Fibroblast of pulmonary artery (primary cell): Measurements from ENCODE around the gene CARD11.
"Not testable (repeated sequence)": the region's sequence is repeated elsewhere in the genome, so short reads cannot be mapped to it uniquely, and the experiment has no call there.

Experiments used
- DNase-seq: peaks from one replicate; pipeline ENCODE4 v3.0.0-alpha.2; 2010; ENCODE audit warnings: low read depth
- H3K4me3 ChIP-seq: replicated peaks from 2 replicates; pipeline ENCODE4 v1.5.1; 2011; ENCODE audit warnings: low read depth, mild to moderate bottlenecking, control low read depth, low read length, moderate library complexity
- TF ChIP-seq, protein P1 (sequence below): IDR thresholded peaks from 2 replicates; pipeline ENCODE4 v1.5.1; 2011; ENCODE audit warnings: mild to moderate bottlenecking, control low read depth, low read length, inconsistent platforms; ENCODE audit errors: missing control alignments

The CARD11 gene

DNA sequence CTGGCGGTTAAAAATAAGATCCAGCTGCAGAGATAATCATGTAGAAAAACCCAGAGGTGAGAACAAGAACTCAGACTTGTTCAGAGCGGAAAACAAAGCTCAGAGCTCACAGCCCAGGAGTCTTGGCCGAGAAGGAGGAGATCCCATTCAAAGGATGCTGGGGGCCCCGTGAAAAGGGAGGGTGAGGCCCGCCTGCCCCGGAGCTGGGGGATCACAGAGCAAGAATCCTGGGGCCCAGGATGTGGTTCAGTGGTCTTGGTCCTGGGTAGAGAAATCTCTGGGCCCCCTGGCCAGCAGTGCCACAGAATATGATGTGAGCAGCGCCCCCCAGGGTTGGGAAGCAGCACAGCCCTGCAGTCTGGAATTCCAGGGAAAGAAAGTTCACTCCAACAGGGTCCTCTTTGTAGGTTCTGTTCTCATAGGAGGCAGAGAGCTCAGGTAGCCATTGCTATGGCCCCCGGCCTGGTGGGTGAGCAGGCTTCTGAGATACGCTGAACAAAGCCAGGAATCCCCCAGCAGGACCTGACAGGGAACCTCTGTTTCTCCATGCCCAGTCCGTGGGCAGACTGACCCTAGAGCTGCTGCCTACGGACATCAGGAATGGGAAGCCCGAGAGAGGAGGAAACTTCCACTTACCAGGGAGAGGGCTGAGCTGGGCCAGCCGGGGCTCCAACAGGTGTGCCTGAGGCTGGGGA is 121.9 kb downstream of the CARD11 start:
- DNase-seq: no peak
- no peak overlapping the region for H3K4me3 ChIP-seq
- TF ChIP-seq, protein P1, sequence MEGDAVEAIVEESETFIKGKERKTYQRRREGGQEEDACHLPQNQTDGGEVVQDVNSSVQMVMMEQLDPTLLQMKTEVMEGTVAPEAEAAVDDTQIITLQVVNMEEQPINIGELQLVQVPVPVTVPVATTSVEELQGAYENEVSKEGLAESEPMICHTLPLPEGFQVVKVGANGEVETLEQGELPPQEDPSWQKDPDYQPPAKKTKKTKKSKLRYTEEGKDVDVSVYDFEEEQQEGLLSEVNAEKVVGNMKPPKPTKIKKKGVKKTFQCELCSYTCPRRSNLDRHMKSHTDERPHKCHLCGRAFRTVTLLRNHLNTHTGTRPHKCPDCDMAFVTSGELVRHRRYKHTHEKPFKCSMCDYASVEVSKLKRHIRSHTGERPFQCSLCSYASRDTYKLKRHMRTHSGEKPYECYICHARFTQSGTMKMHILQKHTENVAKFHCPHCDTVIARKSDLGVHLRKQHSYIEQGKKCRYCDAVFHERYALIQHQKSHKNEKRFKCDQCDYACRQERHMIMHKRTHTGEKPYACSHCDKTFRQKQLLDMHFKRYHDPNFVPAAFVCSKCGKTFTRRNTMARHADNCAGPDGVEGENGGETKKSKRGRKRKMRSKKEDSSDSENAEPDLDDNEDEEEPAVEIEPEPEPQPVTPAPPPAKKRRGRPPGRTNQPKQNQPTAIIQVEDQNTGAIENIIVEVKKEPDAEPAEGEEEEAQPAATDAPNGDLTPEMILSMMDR: peak; percentile 39

DNA sequence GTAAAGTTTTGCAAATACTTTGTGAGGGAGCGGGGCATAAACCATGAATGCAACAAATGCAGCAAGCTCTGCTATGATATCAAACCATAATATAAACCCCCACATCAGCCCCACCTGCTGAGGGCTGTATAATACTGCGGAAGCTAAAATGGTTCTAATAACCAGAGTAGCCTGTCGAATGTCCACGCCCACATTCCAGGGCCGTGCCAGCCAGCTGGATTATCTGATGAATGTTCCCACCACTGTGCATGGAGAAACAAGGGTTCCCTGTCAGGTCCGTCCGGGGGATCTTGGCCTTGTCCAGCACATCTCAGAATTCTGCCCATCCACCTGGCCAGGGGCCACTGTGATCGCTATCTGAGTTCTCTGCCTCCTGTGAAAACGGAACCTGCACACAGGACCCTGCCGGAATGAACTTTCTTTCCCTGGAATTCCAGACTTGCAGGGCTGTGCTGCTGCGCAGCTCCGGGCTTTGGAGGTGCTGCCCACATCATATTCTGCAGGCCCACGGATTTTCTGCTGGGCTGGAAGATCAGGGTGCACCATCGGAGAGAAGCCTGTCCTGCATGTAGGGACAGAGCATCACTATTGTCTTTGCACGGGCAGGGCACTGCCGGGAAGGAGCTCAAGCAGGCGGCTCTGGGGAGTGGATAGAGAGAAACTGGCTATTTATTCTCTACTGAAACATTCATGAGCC is 122.6 kb downstream of the CARD11 start:
- H3K4me3 ChIP-seq: no peak overlapping the region
- DNase-seq: no peak
- TF ChIP-seq, protein P1: no peak

DNA sequence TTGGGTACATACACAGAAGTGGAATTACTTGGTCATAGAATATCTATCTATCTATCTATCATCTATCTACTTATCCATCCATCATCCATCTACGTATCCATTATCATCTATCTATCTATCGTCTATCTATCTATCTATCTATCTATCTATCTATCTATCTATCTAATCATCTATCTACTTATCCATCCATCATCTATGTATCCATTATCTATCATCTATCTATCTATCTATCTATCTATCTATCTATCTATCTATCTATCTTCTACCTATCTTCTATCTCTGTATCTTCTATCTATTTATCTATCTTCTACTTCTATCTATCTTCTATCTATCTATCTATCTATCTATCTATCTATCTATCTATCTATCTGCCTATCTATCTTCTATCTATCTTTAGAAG is 123.2 kb downstream of the CARD11 start:
- H3K4me3 ChIP-seq, DNase-seq: not testable (repeated sequence)

DNA sequence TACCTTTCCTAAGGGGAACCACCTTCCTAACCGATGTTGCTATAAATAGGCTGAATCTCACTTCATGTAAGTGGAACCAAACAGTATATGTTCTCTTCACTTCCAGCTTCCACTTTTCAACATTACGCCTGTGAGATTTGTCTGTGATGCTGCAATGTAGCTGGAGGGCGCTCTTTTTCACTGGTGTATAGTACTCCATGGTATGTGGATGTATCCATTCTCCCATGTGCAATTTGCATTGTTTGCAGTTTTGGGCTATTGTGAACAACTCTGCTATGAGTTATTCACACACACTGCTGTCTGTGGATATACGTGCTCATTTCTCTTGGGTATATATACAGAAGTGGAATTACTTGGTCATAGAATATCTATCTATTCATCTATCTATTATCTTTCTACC is 123.6 kb downstream of the CARD11 start:
- TF ChIP-seq, protein P1: no peak
- H3K4me3 ChIP-seq: no peak overlapping the region
- no peak for DNase-seq

DNA sequence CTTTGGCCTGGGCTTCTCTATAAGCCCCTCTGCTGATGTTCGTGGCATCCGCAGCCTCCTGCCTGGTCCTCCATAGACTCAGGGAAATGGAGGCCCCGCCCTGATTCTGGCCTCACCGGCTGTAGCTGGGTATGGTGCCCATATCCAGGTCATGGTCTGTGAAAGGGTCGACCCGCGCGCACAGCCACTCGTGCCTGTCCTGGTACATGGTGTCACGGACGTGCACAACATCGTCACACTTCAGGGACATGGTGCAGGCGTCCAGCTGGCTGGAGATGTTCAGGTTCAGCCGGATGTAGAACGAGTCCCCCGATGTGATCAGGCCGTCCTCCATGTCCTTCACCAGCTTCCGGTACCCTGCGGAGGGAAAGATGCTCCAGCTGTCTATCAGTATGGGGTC is 124.4 kb downstream of the CARD11 start:
- no peak overlapping the region for H3K4me3 ChIP-seq
- TF ChIP-seq, protein P1: no peak
- DNase-seq: no peak

DNA sequence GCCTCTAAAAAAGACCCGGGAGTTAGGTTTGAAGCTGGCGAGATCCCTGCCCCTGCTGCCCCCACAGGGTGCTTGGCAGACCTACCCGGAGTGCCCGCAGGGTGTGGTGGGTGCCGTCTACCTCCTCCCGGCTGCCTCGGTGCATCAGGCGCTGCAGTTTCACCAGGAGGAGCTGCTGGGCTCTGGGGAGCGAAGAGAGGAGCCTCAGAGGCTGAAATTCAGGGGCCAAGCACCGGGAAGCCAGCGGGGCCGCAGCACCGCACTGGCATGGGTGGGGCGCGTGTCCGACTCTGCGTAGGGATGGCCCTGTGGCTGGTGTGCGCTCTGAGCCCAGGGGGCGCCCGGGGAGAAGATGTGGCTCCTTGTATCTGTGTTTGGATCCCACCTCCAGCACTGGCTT is 125.3 kb downstream of the CARD11 start:
- TF ChIP-seq, protein P1: no peak
- no peak overlapping the region for H3K4me3 ChIP-seq

DNA sequence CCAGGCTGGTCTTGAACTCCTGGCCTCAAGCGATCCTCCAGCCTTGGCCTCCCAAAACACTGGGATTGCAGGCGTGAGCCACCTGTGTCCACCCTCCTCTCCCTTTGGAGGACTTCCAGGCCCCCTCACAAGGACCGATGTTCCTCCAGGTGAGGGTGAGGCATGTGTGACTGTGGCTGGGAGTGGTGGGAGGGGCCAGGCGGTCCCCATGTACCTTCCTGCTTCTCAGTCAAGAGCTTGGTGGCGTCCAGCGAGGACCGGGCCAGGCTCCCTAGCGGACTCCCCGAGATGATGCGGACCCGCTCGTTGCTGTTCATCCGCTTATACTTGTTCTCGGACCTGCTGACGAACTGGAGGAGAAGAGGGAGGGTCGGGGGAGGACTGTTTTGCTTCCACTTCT is 128.6 kb downstream of the CARD11 start:
- no peak for DNase-seq
- no peak overlapping the region for H3K4me3 ChIP-seq
- TF ChIP-seq, protein P1: no peak

More for the DNA sequence above, 125.3 kb downstream of the CARD11 start:
- DNase-seq: no peak
